Thoracic aorta (tissue), 2 donors: ENCODE data around the gene ZNF215. TPM values are rescaled to one million over a fixed set of nuclear protein-coding genes. Genes with fewer than 3 reads are reported as not detected.
"Not testable (repeated sequence)": the region's sequence is repeated elsewhere in the genome, so short reads cannot be mapped to it uniquely, and the experiment has no call there.

ENCODE experiments used
- ATAC-seq: fragments of 150-250 bp; one replicate; pipeline ENCODE4 v1.8.0; 2017; ENCODE audit warnings: low read depth; ENCODE audit not compliant: insufficient number of reproducible peaks, low FRiP score
- DNase-seq: peaks from one replicate; pipeline ENCODE4 v3.0.0-alpha.2; 2020; ENCODE audit warnings: low spot score
- H3K27ac ChIP-seq, 2 donors: fragments of 200-600 bp; sonication (generic); 1 replicate in 1 of 2; 2 replicates in 1 of 2; pipeline ENCODE4 v1.5.1; 2016; ENCODE audit warnings: mild to moderate bottlenecking in 2 of 2, moderate library complexity in 2 of 2
- H3K27me3 ChIP-seq: fragments of 200-600 bp; sonication (generic); replicated peaks from 2 replicates; pipeline ENCODE4 v1.6.0; 2016; ENCODE audit warnings: mild to moderate bottlenecking; ENCODE audit not compliant: insufficient read depth
- H3K36me3 ChIP-seq: fragments of 200-600 bp; sonication (generic); one replicate; pipeline ENCODE4 v1.5.1; 2016
- H3K4me1 ChIP-seq, 2 donors: fragments of 200-600 bp; sonication (generic); 1 replicate in 1 of 2; 2 replicates in 1 of 2; pipeline versions ENCODE4 v1.5.1 to v1.6.0; 2016; ENCODE audit warnings: low read depth in 2 of 2, mild to moderate bottlenecking in 1 of 2; ENCODE audit not compliant: control insufficient read depth in 1 of 2
- H3K4me3 ChIP-seq: fragments of 200-600 bp; sonication (generic); 2 replicates; pipeline ENCODE4 v1.5.1; 2016; ENCODE audit warnings: mild to moderate bottlenecking
- H3K9me3 ChIP-seq: fragments of 200-600 bp; sonication (generic); 2 replicates; pipeline ENCODE4 v1.5.1; 2016
- total RNA-seq, 2 donors: library from RNA; depleted of rRNA; stranded (reverse); fragments of >200 nt; gene quantifications; one replicate each; pipeline versions ENCODE4 v1.1.0 to v1.2.3, GENCODE V29; 2016
- TF ChIP-seq, protein P1 (sequence below): fragments of 200-600 bp; sonication (generic); IDR thresholded peaks from one replicate; pipeline ENCODE4 v1.5.1; 2019; ENCODE audit warnings: antibody characterized with exemption

Gene ZNF215
- total RNA-seq, result 1 to 10 TPM; 1.5 to 1.8 TPM

DNA sequence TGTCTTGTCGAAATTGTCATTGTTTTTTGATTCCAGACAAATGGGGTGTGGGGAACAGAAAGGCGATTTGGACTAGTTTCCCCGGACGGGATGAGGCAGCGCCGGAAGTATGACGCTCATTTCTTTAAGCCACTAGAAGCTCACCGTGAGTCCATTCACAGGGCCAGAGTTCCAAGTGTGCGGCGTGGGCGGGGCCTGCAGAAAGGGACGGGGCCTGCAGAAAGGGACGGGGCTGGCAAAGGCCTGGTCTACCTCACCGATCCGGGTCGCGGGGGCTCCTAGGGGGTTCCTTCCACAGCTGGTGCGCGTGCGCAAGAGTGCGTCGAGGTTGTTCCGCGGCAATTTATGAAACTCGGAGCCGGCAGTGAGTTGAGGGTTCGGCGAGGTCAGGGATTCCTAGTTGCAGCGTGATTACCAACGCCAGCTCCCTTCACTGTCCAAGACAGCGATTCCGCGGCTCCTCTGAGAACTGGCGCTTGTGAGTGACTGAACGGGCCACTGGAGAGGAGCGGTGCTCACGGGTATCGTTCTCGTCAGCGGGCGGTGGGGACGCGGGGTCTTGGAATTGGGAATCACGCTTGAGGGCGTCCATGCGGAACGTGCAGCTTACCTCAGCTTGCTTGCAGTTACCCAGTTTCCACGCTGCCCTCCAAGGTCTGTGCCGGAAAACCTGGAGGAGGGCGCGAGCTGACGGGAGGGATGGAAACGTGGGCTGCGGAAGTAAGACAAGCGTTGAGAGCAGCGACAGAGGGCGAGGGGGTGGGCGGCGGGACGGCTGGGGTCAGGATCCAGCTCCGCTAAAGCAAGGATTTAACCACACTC is at the start of gene ZNF215:
Gene ZNF215, plus strand, starts transcription at position 219 of the 822 bp plus-strand sequence. CDS start 5,847 bp downstream, outside the sequence.
- peak; percentile 41 for DNase-seq
- Histone ChIP-seq H3K27ac (peak within 1 kb of the TSS in 1 of 2 donors; percentile 11), H3K36me3 (no peaks in the 10 kb centered on the region), H3K4me3 (peak within 1 kb of the TSS; percentile 80), H3K27me3 (no peaks in the 10 kb centered on the region), H3K4me1 (peaks cover 0 to 6% of the 10 kb centered on the region in 2 donors), H3K9me3 (no peaks in the 10 kb centered on the region)
- ATAC-seq, result no peak
- TF ChIP-seq, protein P1, sequence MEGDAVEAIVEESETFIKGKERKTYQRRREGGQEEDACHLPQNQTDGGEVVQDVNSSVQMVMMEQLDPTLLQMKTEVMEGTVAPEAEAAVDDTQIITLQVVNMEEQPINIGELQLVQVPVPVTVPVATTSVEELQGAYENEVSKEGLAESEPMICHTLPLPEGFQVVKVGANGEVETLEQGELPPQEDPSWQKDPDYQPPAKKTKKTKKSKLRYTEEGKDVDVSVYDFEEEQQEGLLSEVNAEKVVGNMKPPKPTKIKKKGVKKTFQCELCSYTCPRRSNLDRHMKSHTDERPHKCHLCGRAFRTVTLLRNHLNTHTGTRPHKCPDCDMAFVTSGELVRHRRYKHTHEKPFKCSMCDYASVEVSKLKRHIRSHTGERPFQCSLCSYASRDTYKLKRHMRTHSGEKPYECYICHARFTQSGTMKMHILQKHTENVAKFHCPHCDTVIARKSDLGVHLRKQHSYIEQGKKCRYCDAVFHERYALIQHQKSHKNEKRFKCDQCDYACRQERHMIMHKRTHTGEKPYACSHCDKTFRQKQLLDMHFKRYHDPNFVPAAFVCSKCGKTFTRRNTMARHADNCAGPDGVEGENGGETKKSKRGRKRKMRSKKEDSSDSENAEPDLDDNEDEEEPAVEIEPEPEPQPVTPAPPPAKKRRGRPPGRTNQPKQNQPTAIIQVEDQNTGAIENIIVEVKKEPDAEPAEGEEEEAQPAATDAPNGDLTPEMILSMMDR, result no peak

DNA sequence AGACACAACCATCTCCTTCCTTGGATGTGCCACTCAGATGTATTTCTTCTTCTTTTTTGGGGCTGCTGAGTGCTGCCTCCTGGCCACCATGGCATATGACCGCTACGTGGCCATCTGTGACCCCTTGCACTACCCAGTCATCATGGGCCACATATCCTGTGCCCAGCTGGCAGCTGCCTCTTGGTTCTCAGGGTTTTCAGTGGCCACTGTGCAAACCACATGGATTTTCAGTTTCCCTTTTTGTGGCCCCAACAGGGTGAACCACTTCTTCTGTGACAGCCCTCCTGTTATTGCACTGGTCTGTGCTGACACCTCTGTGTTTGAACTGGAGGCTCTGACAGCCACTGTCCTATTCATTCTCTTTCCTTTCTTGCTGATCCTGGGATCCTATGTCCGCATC is 49.3 kb upstream of the ZNF215 start:
- no peak for ATAC-seq
- Histone ChIP-seq H3K36me3 (no peaks in the 10 kb centered on the region), H3K4me1 (no peaks in the 10 kb centered on the region), H3K27ac (no peak overlapping the region), H3K27me3 (no peaks in the 10 kb centered on the region), H3K9me3 (no peaks in the 10 kb centered on the region), H3K4me3 (no peak overlapping the region)
- TF ChIP-seq, protein P1, result no peak
- no peak for DNase-seq

DNA sequence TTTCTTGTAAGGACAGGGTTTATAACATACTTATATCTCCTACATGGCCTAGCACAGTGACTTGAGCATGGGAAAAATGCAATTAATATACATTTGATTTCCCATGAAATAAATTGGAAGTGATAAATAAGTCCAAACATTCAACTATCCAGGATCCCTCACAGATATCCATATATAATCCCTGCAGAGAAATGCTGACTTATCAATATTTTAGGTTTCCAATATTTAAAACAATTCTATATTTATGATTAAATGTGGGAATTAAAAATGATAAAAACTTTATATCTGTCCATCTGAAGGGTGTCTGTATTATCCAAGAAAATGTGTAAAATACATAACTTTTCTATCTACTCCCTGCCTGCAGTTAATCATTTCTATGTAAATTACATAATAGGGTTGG is 43.5 kb upstream of the ZNF215 start:
- H3K27ac ChIP-seq, result no peak overlapping the region
- ATAC-seq (no peak), DNase-seq (no peak)
- H3K27me3 ChIP-seq, result no peaks in the 10 kb centered on the region
- no peaks in the 10 kb centered on the region for H3K4me1 ChIP-seq
- TF ChIP-seq, protein P1, result no peak
- H3K9me3 ChIP-seq, result no peaks in the 10 kb centered on the region
- no peaks in the 10 kb centered on the region for H3K36me3 ChIP-seq
- H3K4me3 ChIP-seq, result no peak overlapping the region

DNA sequence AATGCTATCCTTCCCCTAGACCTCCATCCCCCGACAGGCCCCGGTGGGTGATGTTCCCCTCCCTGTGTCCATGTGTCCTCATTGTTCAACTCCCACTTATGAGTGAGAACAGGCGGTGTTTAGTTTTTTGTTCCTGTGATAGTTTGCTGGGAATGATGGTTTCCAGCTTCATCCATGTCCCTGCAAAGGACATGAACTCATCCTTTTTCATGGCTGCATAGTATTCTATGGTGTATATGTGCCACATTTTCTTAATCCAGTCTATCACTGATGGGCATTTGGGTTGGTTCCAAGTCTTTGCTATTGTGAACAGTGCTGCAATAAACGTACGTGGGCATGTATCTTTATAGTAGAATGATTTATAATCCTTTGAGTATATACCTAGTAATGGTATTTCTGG is 38.5 kb upstream of the ZNF215 start:
- not testable (repeated sequence) for H3K27ac ChIP-seq, H3K4me1 ChIP-seq, H3K36me3 ChIP-seq, ATAC-seq, DNase-seq, H3K27me3 ChIP-seq, H3K9me3 ChIP-seq, H3K4me3 ChIP-seq

DNA sequence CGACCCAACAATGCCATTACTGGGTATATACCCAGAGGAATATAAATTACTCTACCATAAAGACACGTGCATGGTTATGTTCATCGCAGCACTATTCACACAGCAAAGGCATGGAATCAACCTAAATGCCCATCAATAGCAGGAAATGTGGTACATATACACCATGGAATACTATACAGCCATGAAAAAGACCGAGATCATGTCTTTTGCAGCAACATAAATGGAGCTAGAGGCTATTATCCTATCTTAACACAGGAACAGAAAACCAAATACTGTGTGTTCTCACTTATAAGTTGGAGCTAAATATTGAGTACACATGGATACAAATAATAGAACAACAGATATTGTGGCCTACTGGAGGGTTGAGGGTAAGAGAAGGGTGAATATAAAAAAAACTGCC is 37.4 kb upstream of the ZNF215 start:
- H3K36me3 ChIP-seq, result no peaks in the 10 kb centered on the region
- no peak overlapping the region for H3K4me3 ChIP-seq
- TF ChIP-seq, protein P1, result no peak
- H3K4me1 ChIP-seq, result no peaks in the 10 kb centered on the region
- ATAC-seq (no peak), DNase-seq (no peak)
- no peaks in the 10 kb centered on the region for H3K9me3 ChIP-seq
- H3K27me3 ChIP-seq, result no peaks in the 10 kb centered on the region
- H3K27ac ChIP-seq, result no peak overlapping the region
